Mesenchymal stem cell (in vitro differentiated cells and primary cell): ENCODE data around the gene DDX10.
"Not testable (repeated sequence)": the region's sequence is repeated elsewhere in the genome, so short reads cannot be mapped to it uniquely, and the experiment has no call there.

ENCODE experiments used
- DNase-seq: peaks from one replicate; pipeline ENCODE4 v3.0.0-alpha.2; 2013
- H2AFZ ChIP-seq: one replicate; pipeline ENCODE4 v1.6.1; 2013; ENCODE audit warnings: low read depth, mild to moderate bottlenecking, control low read depth, inconsistent platforms, low read length, moderate library complexity
- H2AK5ac ChIP-seq: 2 replicates; pipeline ENCODE4 v1.6.1; 2013; ENCODE audit warnings: low read length, moderate library complexity, mild to moderate bottlenecking, inconsistent platforms; ENCODE audit not compliant: severe bottlenecking
- H2BK120ac ChIP-seq: one replicate; pipeline ENCODE4 v1.6.1; 2013; ENCODE audit warnings: low read depth, mild to moderate bottlenecking, inconsistent platforms, low read length, moderate library complexity
- H2BK12ac ChIP-seq, 2 experiments: one replicate each; pipeline ENCODE4 v1.6.1; 2013; ENCODE audit warnings: inconsistent platforms in 2 of 2, low read length in 2 of 2, mild to moderate bottlenecking in 2 of 2, moderate library complexity in 2 of 2, control low read depth in 1 of 2
- H2BK15ac ChIP-seq: one replicate; pipeline ENCODE4 v1.6.1; 2013; ENCODE audit warnings: mild to moderate bottlenecking, low read depth, inconsistent platforms; ENCODE audit not compliant: poor library complexity, severe bottlenecking
- H2BK5ac ChIP-seq: 2 replicates; pipeline ENCODE4 v1.6.1; 2013; ENCODE audit warnings: low read depth, mild to moderate bottlenecking, low read length, control low read depth, inconsistent platforms; ENCODE audit not compliant: poor library complexity, severe bottlenecking
- H3K14ac ChIP-seq, 2 experiments: one replicate each; pipeline ENCODE4 v1.6.1; 2013; ENCODE audit warnings: inconsistent platforms in 2 of 2, low read length in 2 of 2, control low read depth in 1 of 2, mild to moderate bottlenecking in 1 of 2, moderate library complexity in 1 of 2
- H3K18ac ChIP-seq, 2 experiments: one replicate each; pipeline ENCODE4 v1.6.1; 2013; ENCODE audit warnings: inconsistent platforms in 2 of 2, low read length in 2 of 2, control low read depth in 1 of 2, low read depth in 1 of 2, mild to moderate bottlenecking in 1 of 2
- H3K23ac ChIP-seq, 2 experiments: one replicate each; pipeline ENCODE4 v1.6.1; 2013; ENCODE audit warnings: inconsistent platforms in 2 of 2, low read length in 2 of 2, mild to moderate bottlenecking in 2 of 2, moderate library complexity in 2 of 2, control low read depth in 1 of 2
- H3K27ac ChIP-seq: 2 replicates; pipeline ENCODE4 v1.5.1; 2013; ENCODE audit warnings: mild to moderate bottlenecking, moderate library complexity, low read length, control low read depth, inconsistent platforms; ENCODE audit not compliant: poor library complexity, severe bottlenecking
- H3K27me3 ChIP-seq, 2 experiments: 2 replicates each; pipeline versions ENCODE4 v1.6.1 to v1.7.0; 2013; ENCODE audit warnings: low read length in 2 of 2, mild to moderate bottlenecking in 2 of 2, moderate library complexity in 2 of 2, control low read depth in 1 of 2, inconsistent platforms in 1 of 2; ENCODE audit not compliant: control insufficient read depth in 1 of 2, insufficient read depth in 1 of 2
- H3K36me3 ChIP-seq, 2 experiments: 2 replicates each; pipeline versions ENCODE4 v1.6.1 to v1.7.0; 2013; ENCODE audit warnings: low read length in 2 of 2, control low read depth in 1 of 2, inconsistent platforms in 1 of 2, low read depth in 1 of 2, mild to moderate bottlenecking in 1 of 2; ENCODE audit not compliant: insufficient read depth in 2 of 2, control insufficient read depth in 1 of 2
- H3K4ac ChIP-seq, 2 experiments: one replicate each; pipeline ENCODE4 v1.6.1; 2013; ENCODE audit warnings: inconsistent platforms in 2 of 2, low read length in 2 of 2, mild to moderate bottlenecking in 2 of 2, moderate library complexity in 2 of 2, control low read depth in 1 of 2, low read depth in 1 of 2
- H3K4me1 ChIP-seq: 2 replicates; pipeline ENCODE4 v1.6.1; 2013; ENCODE audit warnings: low read depth, low read length, control low read depth; ENCODE audit not compliant: control insufficient read depth, insufficient read depth
- H3K4me2 ChIP-seq: 2 replicates; pipeline ENCODE4 v1.6.1; 2013; ENCODE audit warnings: low read length, mild to moderate bottlenecking, inconsistent platforms; ENCODE audit not compliant: poor library complexity, severe bottlenecking
- H3K4me3 ChIP-seq, 2 experiments: 2 replicates each; pipeline versions ENCODE4 v1.5.1 to v1.7.0; 2013; ENCODE audit warnings: low read length in 2 of 2, mild to moderate bottlenecking in 2 of 2, control low read depth in 1 of 2, low read depth in 1 of 2; ENCODE audit not compliant: insufficient read depth in 1 of 2
- H3K79me1 ChIP-seq: replicated peaks from 2 replicates; pipeline ENCODE4 v1.6.1; 2013; ENCODE audit warnings: mild to moderate bottlenecking, control low read depth, low read length, inconsistent platforms; ENCODE audit not compliant: poor library complexity, severe bottlenecking
- H3K9ac ChIP-seq: 2 replicates; pipeline ENCODE4 v1.7.0; 2013; ENCODE audit warnings: mild to moderate bottlenecking, low read length, moderate library complexity
- H3K9me3 ChIP-seq: 2 replicates; pipeline ENCODE4 v1.7.0; 2013; ENCODE audit warnings: mild to moderate bottlenecking, low read length; ENCODE audit not compliant: control insufficient read depth
- H4K8ac ChIP-seq: one replicate; pipeline ENCODE4 v1.6.1; 2013; ENCODE audit warnings: inconsistent platforms, mild to moderate bottlenecking, low read length, moderate library complexity
- H4K91ac ChIP-seq: one replicate; pipeline ENCODE4 v1.6.1; 2013; ENCODE audit warnings: mild to moderate bottlenecking, low read length, inconsistent platforms
- WGBS: methylation state at CpG from one replicate; pipeline ENCODE4 v1.1.7; 2013; ENCODE audit warnings: mixed read lengths; 5-methylcytosine and 5-hydroxymethylcytosine counted together

Gene DDX10

GRCh38 chr11:108654100-108654499, 10.8 kb upstream of the DDX10 start:
- 63% methylated on average over 3 of the region's 3 CpGs for WGBS
- H2BK120ac ChIP-seq, DNase-seq, H3K4me3 ChIP-seq, H3K14ac ChIP-seq, H2AFZ ChIP-seq, H3K4me1 ChIP-seq, H3K4ac ChIP-seq, H2BK5ac ChIP-seq, H4K8ac ChIP-seq, H3K27me3 ChIP-seq, H3K18ac ChIP-seq, H2AK5ac ChIP-seq, H2BK15ac ChIP-seq, H3K9me3 ChIP-seq, H3K23ac ChIP-seq, H3K4me2 ChIP-seq, H3K27ac ChIP-seq, H2BK12ac ChIP-seq, H4K91ac ChIP-seq, H3K79me1 ChIP-seq, H3K9ac ChIP-seq, H3K36me3 ChIP-seq: not testable (repeated sequence)

- Histone ChIP-seq H3K4me2 (no peak overlapping the region), H2AFZ (no peak overlapping the region), H2BK12ac (no peak overlapping the region), H2BK5ac (no peak overlapping the region), H2BK120ac (no peak overlapping the region), H3K4me3 (no peak overlapping the region), H3K14ac (no peak overlapping the region), H4K8ac (no peak overlapping the region), H3K18ac (no peak overlapping the region), H3K36me3 (no peaks in the 10 kb centered on the region), H4K91ac (no peak overlapping the region), H3K27me3 (no peaks in the 10 kb centered on the region), H2AK5ac (no peak overlapping the region), H3K79me1 (no peaks in the 10 kb centered on the region), H3K4me1 (no peaks in the 10 kb centered on the region), H3K9me3 (no peaks in the 10 kb centered on the region), H2BK15ac (no peak overlapping the region), H3K27ac (no peak overlapping the region), H3K4ac (no peak overlapping the region), H3K9ac (no peak overlapping the region), H3K23ac (no peak overlapping the region)
- 68% methylated on average over 4 of the region's 5 CpGs for WGBS
- peak; percentile 66 for DNase-seq
These were observed 9.8 kb upstream of the DDX10 start for GRCh38 chr11:108654994-108655631.

- no peak for DNase-seq
- no peaks in the 10 kb centered on the region for H3K9me3 ChIP-seq
- H2BK12ac ChIP-seq = no peak overlapping the region
- H3K14ac ChIP-seq = no peak overlapping the region
- no peak overlapping the region for H2BK120ac ChIP-seq
- 89% methylated on average over 4 of the region's 4 CpGs for WGBS
- peaks cover 8% of the 10 kb centered on the region for H3K79me1 ChIP-seq
- no peak overlapping the region for H2AFZ ChIP-seq
- no peak overlapping the region for H3K23ac ChIP-seq
- no peak overlapping the region for H3K4me3 ChIP-seq
- H4K91ac ChIP-seq = no peak overlapping the region
- H3K36me3 ChIP-seq = peaks cover 0 to 4% of the 10 kb centered on the region in 2 experiments
- H2BK15ac ChIP-seq = no peak overlapping the region
- H3K18ac ChIP-seq = no peak overlapping the region
- no peak overlapping the region for H3K4ac ChIP-seq
- no peak overlapping the region for H3K9ac ChIP-seq
- peak overlapping the region; percentile 28 for H4K8ac ChIP-seq
- no peak overlapping the region for H3K4me2 ChIP-seq
- H3K27me3 ChIP-seq = no peaks in the 10 kb centered on the region
- H3K27ac ChIP-seq = no peak overlapping the region
- H2BK5ac ChIP-seq = no peak overlapping the region
- peaks cover 5% of the 10 kb centered on the region for H3K4me1 ChIP-seq
- H2AK5ac ChIP-seq = no peak overlapping the region
These were observed 2.2 kb upstream of the DDX10 start for GRCh38 chr11:108662700-108663099.

GRCh38 chr11:108663154-108663877, 1.6 kb upstream of the DDX10 start:
- Histone ChIP-seq H3K9me3 (no peaks in the 10 kb centered on the region), H3K27me3 (no peaks in the 10 kb centered on the region), H4K8ac (no peak overlapping the region), H3K14ac (no peak overlapping the region), H3K79me1 (peaks cover 8% of the 10 kb centered on the region), H2AK5ac (peak overlapping the region; percentile 70), H2BK5ac (no peak overlapping the region), H3K4me2 (no peak overlapping the region), H3K23ac (no peak overlapping the region), H3K4me3 (no peak overlapping the region), H2AFZ (no peak overlapping the region), H4K91ac (no peak overlapping the region), H3K18ac (no peak overlapping the region), H2BK12ac (no peak overlapping the region), H2BK15ac (no peak overlapping the region), H3K9ac (no peak overlapping the region), H3K36me3 (peaks cover 0 to 9% of the 10 kb centered on the region in 2 experiments), H2BK120ac (no peak overlapping the region), H3K4me1 (peaks cover 5% of the 10 kb centered on the region), H3K27ac (no peak overlapping the region), H3K4ac (no peak overlapping the region)
- WGBS = 100% methylated on average over 2 of the region's 5 CpGs
- no peak for DNase-seq
